ENCODE results near the gene MRPS10. TPM values are rescaled to one million over a fixed set of nuclear protein-coding genes. Genes with fewer than 3 reads are reported as not detected.

MRPS10 gene
- total and polyA plus RNA-seq, 4 donors = 20.1 to 26.8 (median 23.9) TPM

DNA sequence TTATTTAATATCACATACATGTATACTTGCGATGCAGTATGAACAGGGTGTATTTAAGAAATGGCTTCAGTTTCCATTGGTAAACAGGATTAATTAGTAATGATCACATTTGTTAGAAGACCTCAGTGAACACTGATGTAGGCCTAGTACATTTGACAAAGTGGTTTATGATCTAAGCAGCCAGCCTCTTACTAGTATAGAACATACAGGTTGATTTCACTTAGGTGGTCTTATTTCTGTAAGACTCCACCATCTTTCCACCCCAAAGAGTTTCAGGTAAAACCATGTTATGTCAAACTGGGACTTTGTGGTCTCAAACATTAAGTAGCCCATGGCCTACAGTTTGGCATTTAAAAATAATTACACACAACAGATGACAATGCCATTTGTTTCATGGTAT is 20.2 kb upstream of the MRPS10 start:
- Histone ChIP-seq H3K9ac (ENCODE audit: low read depth in 1 of 2, low read length in 2 of 2) (no peak overlapping the region), H3K27ac (ENCODE audit: low read depth in 1 of 2, low read length in 2 of 2) (no peak overlapping the region), H3K27me3 (ENCODE audit: control insufficient read depth in 4 of 4, insufficient read depth in 4 of 4, low read length in 3 of 4) (no peaks in the 10 kb centered on the region), H3K4me1 (ENCODE audit: control insufficient read depth in 4 of 4, insufficient read depth in 4 of 4, low read length in 3 of 4) (no peaks in the 10 kb centered on the region), H3K36me3 (ENCODE audit: control insufficient read depth in 4 of 4, insufficient read depth in 3 of 4, low read depth in 1 of 4, low read length in 3 of 4) (peaks cover 0 to 2% (median 0%) of the 10 kb centered on the region in 4 donors), H3K9me3 (ENCODE audit: control insufficient read depth in 4 of 4, low read length in 3 of 4) (no peaks in the 10 kb centered on the region), H3K4me3 (ENCODE audit: low read depth in 1 of 3, low read length in 3 of 3) (no peak overlapping the region)
- WGBS = 96% methylated on average over 1 of the region's 1 CpG
- no peak for DNase-seq (ENCODE audit: low spot score)
- TF ChIP-seq TAF1 (conservative IDR thresholded peaks at IDR 0.05) = no peak
- TF ChIP-seq FOXA2 (IDR thresholded peaks at IDR 0.05) = no peak
- TF ChIP-seq, protein P1, sequence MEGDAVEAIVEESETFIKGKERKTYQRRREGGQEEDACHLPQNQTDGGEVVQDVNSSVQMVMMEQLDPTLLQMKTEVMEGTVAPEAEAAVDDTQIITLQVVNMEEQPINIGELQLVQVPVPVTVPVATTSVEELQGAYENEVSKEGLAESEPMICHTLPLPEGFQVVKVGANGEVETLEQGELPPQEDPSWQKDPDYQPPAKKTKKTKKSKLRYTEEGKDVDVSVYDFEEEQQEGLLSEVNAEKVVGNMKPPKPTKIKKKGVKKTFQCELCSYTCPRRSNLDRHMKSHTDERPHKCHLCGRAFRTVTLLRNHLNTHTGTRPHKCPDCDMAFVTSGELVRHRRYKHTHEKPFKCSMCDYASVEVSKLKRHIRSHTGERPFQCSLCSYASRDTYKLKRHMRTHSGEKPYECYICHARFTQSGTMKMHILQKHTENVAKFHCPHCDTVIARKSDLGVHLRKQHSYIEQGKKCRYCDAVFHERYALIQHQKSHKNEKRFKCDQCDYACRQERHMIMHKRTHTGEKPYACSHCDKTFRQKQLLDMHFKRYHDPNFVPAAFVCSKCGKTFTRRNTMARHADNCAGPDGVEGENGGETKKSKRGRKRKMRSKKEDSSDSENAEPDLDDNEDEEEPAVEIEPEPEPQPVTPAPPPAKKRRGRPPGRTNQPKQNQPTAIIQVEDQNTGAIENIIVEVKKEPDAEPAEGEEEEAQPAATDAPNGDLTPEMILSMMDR (IDR thresholded peaks at IDR 0.05; ENCODE audit: low read depth, low read length, missing input control) = no peak
- TF ChIP-seq HNF4G (IDR thresholded peaks at IDR 0.05) = no peak
- TF ChIP-seq EGR1 (IDR thresholded peaks at IDR 0.05; ENCODE audit: low read depth in 2 of 2) = no peak
- TF ChIP-seq RAD21 (IDR thresholded peaks at IDR 0.05) = no peak
- no peak for TF ChIP-seq GABPA (IDR thresholded peaks at IDR 0.05 in 1 of 2, conservative IDR thresholded peaks at IDR 0.05 in 1 of 2)
- TF ChIP-seq, protein P2, sequence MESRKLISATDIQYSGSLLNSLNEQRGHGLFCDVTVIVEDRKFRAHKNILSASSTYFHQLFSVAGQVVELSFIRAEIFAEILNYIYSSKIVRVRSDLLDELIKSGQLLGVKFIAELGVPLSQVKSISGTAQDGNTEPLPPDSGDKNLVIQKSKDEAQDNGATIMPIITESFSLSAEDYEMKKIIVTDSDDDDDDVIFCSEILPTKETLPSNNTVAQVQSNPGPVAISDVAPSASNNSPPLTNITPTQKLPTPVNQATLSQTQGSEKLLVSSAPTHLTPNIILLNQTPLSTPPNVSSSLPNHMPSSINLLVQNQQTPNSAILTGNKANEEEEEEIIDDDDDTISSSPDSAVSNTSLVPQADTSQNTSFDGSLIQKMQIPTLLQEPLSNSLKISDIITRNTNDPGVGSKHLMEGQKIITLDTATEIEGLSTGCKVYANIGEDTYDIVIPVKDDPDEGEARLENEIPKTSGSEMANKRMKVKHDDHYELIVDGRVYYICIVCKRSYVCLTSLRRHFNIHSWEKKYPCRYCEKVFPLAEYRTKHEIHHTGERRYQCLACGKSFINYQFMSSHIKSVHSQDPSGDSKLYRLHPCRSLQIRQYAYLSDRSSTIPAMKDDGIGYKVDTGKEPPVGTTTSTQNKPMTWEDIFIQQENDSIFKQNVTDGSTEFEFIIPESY (IDR thresholded peaks at IDR 0.05) = no peak

DNA sequence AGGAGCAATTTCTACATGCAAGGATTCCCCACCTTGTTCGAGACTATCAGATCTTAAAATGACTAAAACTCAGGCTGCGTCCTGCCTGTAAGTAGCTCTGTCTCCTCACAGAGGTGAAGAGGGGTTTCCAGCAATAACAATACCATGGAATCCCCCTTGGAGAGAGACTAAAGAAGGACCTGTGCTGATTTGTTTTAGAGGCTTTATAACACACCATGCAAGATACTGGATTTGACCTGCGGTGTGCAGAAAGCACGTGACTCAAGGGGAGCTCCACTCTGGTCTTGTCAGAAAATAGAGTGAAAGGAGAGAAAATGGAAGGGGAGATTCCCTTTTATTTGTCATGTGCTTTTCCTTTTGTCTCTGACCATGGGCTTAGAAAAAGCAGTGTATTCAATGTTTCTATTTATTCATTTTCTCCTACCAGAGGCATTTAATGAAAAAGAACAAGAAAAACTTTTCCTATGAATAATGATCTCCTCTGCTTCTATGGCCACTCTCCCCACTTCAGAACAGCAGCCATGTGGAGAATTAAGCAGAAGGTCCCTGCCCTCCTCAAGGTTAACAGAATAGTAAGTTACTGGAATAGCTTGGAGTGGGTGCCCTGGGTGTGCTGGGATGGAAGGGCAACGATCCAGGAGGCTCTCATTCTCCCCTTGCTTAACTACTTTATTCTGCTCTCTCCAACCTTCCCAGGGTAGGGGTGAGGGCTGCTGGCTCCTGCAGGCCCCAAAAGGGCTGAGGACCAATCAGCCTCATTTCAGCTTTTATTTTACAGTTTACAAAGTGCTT is 19.2 kb upstream of the MRPS10 start:
- no peaks in the 10 kb centered on the region for H3K9me3 ChIP-seq (ENCODE audit: control insufficient read depth in 4 of 4, low read length in 3 of 4)
- no peak overlapping the region for H3K4me3 ChIP-seq (ENCODE audit: low read depth in 1 of 3, low read length in 3 of 3)
- no peaks in the 10 kb centered on the region for H3K36me3 ChIP-seq (ENCODE audit: control insufficient read depth in 4 of 4, insufficient read depth in 3 of 4, low read depth in 1 of 4, low read length in 3 of 4)
- DNase-seq (ENCODE audit: low spot score) = no peak
- TF ChIP-seq RAD21 (IDR thresholded peaks at IDR 0.05) = no peak
- TF ChIP-seq, protein P3, sequence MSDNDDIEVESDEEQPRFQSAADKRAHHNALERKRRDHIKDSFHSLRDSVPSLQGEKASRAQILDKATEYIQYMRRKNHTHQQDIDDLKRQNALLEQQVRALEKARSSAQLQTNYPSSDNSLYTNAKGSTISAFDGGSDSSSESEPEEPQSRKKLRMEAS (IDR thresholded peaks at IDR 0.05) = no peak
- no peak for TF ChIP-seq NR2F2 (IDR thresholded peaks at IDR 0.05)
- TF ChIP-seq HNF4A (conservative IDR thresholded peaks at IDR 0.05) = no peak
- TF ChIP-seq EGR1 (IDR thresholded peaks at IDR 0.05; ENCODE audit: low read depth in 2 of 2) = no peak
- no peak for TF ChIP-seq FOXA2 (IDR thresholded peaks at IDR 0.05)
- TF ChIP-seq JUND (IDR thresholded peaks at IDR 0.05) = no peak
- no peak for TF ChIP-seq GABPA (IDR thresholded peaks at IDR 0.05 in 1 of 2, conservative IDR thresholded peaks at IDR 0.05 in 1 of 2)
- TF ChIP-seq, protein P4, sequence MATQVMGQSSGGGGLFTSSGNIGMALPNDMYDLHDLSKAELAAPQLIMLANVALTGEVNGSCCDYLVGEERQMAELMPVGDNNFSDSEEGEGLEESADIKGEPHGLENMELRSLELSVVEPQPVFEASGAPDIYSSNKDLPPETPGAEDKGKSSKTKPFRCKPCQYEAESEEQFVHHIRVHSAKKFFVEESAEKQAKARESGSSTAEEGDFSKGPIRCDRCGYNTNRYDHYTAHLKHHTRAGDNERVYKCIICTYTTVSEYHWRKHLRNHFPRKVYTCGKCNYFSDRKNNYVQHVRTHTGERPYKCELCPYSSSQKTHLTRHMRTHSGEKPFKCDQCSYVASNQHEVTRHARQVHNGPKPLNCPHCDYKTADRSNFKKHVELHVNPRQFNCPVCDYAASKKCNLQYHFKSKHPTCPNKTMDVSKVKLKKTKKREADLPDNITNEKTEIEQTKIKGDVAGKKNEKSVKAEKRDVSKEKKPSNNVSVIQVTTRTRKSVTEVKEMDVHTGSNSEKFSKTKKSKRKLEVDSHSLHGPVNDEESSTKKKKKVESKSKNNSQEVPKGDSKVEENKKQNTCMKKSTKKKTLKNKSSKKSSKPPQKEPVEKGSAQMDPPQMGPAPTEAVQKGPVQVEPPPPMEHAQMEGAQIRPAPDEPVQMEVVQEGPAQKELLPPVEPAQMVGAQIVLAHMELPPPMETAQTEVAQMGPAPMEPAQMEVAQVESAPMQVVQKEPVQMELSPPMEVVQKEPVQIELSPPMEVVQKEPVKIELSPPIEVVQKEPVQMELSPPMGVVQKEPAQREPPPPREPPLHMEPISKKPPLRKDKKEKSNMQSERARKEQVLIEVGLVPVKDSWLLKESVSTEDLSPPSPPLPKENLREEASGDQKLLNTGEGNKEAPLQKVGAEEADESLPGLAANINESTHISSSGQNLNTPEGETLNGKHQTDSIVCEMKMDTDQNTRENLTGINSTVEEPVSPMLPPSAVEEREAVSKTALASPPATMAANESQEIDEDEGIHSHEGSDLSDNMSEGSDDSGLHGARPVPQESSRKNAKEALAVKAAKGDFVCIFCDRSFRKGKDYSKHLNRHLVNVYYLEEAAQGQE (IDR thresholded peaks at IDR 0.05) = no peak
- TF ChIP-seq RXRA (IDR thresholded peaks at IDR 0.05) = no peak
- no peak for TF ChIP-seq SP1 (IDR thresholded peaks at IDR 0.05)
- no peak for TF ChIP-seq TAF1 (conservative IDR thresholded peaks at IDR 0.05)
- TF ChIP-seq, protein P5, sequence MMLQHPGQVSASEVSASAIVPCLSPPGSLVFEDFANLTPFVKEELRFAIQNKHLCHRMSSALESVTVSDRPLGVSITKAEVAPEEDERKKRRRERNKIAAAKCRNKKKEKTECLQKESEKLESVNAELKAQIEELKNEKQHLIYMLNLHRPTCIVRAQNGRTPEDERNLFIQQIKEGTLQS (IDR thresholded peaks at IDR 0.05) = no peak
- TF ChIP-seq HNF4G (IDR thresholded peaks at IDR 0.05) = no peak
- no peak for TF ChIP-seq YY1 (IDR thresholded peaks at IDR 0.05)
- TF ChIP-seq FOXA1 (IDR thresholded peaks at IDR 0.05) = no peak
- H3K27me3 ChIP-seq (ENCODE audit: control insufficient read depth in 4 of 4, insufficient read depth in 4 of 4, low read length in 3 of 4) = no peaks in the 10 kb centered on the region
- WGBS = 88% methylated on average over 5 of the region's 5 CpGs
- no peaks in the 10 kb centered on the region for H3K4me1 ChIP-seq (ENCODE audit: control insufficient read depth in 4 of 4, insufficient read depth in 4 of 4, low read length in 3 of 4)
- no peak overlapping the region for H3K9ac ChIP-seq (ENCODE audit: low read depth in 1 of 2, low read length in 2 of 2)
- H3K27ac ChIP-seq (ENCODE audit: low read depth in 1 of 2, low read length in 2 of 2) = no peak overlapping the region
